ENCODE results near the gene MAMDC4.

The MAMDC4 gene

DNA sequence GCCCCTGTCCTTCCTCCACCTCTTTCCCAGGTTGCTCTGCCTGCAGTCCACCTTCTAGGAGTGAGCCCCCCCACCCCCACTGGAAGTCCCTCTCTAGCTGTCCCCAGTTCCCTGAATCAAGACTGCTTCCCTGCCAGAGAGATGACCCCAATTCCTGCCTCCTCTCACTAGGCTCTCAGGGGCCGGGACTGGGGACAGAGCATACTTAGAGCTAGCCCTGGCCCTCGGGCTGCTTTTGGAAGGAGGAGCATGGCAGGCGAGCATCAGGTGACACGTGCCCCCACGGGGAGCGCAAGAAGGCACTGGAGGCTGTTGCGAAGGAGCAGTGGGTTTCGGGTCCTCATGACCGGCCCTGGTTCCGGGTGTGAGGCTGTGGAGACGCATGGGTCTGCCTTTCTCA lies 43.9 kb downstream of the MAMDC4 start:
- DNase-seq, result no peak

DNA sequence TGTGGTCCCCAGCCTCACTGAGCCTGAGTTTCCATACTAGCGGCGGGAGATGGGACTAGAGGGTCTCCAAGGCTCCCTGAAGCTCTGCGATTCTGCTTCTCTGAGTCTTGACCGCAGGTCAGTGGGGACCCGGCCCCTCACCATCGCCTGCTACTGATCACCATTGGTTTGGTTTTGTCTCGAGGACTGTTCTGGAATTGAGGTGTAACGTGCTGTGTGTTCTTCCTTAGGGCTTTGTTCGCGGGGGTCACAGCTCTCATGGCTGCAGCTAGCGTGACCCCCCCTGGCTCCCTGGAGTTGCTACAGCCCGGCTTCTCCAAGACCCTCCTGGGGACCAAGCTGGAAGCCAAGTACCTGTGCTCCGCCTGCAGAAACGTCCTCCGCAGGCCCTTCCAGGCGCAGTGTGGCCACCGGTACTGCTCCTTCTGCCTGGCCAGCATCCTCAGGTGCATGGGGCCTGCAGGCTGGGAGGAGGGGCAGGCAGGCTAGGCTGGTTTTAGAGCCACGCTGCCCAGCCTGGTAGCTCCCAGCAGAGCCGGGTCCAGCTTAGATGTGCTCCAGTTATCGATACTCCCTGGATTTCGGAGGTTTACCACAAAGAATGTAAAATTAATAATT lies 46.4 kb downstream of the MAMDC4 start:
- DNase-seq, result no peak

DNA sequence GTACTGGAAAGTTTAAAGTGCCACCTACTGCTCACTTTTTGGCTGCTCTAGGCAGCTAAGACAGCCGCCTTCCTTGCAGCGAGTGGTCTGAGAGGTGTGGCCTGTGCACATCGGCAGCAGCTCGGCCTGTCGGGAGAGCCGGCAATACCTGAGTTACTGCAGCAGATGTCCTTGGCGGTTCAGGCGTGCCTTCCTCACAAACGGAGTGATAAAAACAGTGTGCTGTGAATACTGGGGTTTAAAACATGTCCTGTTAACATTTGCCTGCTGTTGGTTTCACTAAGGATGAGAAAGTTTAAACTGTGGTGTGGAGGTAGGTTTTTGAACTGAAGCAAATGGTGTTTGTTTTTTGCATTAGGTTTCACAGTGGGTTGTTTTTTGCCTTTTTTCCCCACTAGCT lies 47.0 kb downstream of the MAMDC4 start:
- DNase-seq, result no peak

DNA sequence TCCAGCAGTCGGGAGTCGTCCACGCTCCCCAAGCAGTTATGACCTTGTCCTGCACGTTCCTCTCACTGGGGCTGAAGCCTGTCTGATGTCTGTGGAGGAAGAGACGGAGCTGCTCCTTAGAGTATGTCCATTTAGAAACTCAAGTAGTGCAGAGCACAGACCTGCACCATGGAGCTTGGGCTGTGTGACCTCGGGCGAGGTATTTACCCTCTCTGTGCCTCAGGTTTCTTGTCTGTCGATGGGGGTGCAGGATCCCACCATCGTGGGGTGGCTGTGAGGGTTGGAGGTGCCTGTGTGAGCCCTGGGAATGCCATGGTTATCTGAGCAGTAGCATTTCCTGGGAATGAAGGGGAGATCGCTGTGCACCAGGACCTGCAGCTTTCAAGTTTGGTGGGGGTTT lies 48.4 kb downstream of the MAMDC4 start:
- no peak for DNase-seq

DNA sequence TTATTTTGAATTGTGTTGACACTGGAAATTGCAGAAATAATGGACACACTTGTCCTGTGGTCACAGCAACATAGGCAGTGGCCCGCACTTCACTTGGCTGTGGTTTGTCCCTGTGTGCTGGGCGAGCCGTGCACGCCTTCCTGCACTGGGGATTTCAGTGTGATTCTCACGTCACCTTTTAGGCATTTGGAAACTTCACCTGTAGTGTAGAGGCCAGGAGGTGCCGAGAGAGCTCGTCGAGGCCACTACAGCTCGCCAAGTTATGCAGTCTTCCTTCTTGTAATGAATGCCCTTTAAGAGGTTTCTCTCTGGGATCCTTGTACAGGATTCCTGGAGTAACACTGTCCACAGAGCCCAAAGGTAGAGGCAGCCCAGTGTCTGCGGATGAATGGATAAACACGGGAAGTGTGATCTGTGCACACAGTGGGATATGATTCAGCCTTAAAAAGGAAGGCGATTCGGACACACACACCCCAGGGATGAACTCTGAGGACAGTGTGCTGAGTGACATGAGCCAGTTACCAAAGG lies 48.9 kb downstream of the MAMDC4 start:
- DNase-seq, result no peak

DNA sequence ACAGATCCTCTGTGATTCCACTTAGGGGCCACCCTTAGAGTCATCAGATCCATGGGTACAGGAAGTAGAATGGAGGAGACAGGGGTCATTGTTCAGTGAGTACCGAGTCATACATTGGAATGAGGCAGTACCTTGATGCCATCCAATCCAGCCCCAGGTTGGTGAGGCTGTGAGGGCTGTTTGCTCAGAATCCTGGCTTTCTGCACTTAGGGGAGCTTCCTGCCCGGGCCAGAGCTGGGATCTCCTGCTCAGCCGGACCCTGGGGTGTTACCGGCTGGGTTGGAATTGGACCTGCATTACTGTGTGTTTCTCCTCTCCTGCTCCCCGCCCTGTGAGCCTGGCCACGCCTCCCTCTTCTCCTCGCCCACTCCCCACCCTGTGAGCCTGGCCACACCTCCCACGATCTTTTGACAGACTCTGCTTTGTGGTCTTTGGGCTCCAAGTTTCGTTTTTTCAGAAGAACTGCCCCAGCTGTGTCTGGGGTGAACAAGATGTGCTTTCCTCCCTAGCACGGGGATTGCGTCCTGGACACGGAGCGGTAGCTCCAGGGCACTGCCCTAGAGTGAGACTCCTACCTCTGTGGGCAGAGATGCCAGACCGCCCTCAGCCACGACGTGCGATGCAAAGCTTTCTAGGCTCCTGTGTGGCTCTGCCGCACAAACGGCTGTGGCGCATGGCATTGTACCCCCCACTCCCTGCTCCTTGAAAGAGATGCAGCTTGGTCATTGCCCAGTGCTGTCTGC lies 49.5 kb downstream of the MAMDC4 start:
- no peak for DNase-seq

DNA sequence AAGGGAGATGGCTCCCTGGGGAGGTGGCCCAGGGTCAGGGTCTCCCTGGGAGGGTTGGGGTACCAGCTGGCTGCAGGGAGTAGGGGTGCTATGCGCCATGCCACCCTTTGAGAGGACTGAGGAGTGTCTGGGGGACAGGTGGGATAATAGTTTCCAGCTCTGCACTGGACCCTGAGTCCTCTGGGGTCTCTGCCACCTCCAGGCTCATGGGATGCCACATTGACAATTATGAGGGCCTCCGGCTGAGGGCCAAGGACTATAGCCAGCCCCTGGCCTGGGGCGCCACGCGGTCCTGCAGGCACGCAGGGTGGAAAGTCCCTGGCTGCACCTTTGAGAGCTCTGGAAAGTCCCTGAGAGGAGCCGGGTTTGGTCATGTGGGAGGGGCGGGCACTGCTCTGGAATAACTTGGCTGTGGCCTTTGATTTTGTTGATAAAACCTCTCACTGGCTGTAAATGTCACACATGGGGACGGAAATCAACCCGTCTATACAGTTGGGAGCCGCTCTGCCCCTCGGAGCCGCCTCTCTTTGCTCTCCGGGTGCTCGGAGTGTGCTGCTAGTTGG lies 50.2 kb downstream of the MAMDC4 start:
- DNase-seq, result no peak

DNA sequence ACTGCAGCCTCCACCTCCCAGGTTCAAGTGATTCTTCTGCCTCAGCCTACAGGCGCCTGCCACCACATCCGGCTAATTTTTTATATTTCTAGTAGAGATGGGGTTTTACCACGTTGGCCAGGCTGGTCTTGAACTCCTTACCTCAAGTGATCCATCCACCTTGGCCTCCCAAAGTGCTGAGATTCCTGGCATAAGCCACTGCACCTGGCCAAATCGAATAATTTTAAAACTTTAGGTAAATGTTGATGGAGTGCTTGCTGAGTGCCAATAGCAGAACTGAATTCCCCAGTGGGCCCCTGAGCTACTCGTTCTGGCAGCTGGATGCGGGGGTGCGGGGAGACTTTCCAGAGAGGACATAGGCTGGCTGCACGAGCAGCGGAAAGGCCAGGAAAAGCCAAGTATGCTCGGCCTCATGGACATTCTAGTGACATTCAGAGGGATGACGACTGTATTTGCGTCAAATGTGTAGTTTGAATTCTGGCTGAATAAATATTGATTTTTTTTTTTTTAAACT lies 51.0 kb downstream of the MAMDC4 start:
- DNase-seq, result no peak

DNA sequence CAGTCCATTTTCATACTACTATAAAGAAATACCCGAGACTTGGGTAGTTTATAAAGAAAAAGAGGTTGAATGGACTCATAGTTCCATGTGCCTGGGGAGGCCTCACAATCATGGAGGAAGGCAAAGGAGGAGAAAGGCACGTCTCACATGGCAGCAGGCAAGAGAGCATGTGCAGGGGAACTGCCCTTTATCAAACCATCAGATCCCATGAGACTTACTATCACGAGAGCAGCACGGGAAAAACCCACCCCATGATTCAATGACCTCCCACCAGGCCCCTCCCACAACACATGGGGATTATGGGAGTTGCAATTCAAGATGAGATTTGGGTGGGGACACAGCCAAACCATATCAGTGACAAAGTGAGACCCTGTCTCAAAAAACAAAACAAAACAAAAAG lies 54.1 kb downstream of the MAMDC4 start:
- no peak for DNase-seq

DNA sequence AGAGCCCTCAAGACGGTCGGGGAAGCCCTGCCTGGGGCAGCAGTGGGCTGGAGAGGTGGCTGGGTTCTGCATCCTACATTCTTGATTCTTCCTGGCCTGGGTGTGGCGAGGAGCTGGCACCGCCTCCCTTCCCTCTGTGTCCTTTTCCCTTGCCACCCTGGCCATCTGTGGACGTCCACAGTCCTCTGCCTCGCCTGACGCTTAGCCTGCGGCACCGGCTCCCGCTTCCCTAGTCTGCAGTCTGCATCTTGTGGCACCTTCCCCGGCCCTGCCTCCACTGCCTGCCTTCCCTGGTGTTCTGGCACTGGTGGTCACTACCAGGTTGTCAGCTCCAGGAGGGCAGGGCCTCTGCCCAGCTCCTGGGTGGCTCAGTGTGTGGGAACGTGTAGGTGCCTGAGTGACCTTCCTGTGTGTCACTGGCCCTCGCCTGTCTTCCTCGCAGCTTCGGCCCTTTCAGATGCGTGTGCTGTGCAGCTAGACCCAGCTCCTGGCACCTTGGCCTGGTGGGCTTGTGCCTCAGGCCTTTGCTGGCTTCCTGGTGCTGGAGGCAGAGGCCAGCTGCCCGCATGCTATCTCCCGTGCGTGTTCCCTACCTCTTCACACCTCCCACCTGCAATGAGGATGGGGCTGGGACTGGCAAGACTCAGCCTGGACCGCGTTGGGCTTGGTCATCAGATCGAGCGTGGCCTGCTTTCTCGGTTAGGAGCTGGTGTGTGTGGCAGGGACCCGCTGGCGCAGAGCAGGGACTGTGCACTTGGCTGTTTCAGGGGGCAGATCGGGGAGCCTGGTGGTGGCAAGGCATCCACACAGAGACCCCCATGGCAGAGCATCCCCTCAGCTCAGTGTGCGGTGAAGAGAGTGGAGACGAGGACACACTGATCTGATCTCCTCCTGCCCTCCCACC lies 55.1 kb downstream of the MAMDC4 start:
- no peak for DNase-seq
